WTC11 (cell line): ENCODE results near the gene PMP22. TPM values are rescaled to one million over a fixed set of nuclear protein-coding genes. Genes with fewer than 3 reads are reported as not detected.
A peak's percentile ranks its signal among the peaks of the same experiment; 100 is the strongest.

Experiments
- CREB1 ChIP-seq: sonication (generic); formaldehyde crosslinking; IDR thresholded peaks from 2 replicates; pipeline ENCODE4 v1.8.0; 2023; ENCODE audit warnings: mild to moderate bottlenecking, missing genetic modification reagents
- EMX1 ChIP-seq: fragments of 250-450 bp; sonication (Bioruptor Pico); IDR thresholded peaks from 2 replicates; pipeline ENCODE4 v1.8.0; 2021; ENCODE audit warnings: mild to moderate bottlenecking
- ESRRA ChIP-seq: sonication (generic); formaldehyde crosslinking; IDR thresholded peaks from 2 replicates; pipeline ENCODE4 v1.8.1; 2022; ENCODE audit warnings: mild to moderate bottlenecking, missing genetic modification reagents, borderline replicate concordance
- NFATC4 ChIP-seq: fragments of 250-450 bp; sonication (Bioruptor Pico); IDR thresholded peaks from 2 replicates; pipeline ENCODE4 v1.9.0; 2021; ENCODE audit warnings: mild to moderate bottlenecking
- NR2C2 ChIP-seq: sonication (generic); formaldehyde crosslinking; IDR thresholded peaks from 2 replicates; pipeline ENCODE4 v1.8.0; 2022; ENCODE audit warnings: mild to moderate bottlenecking, missing genetic modification reagents
- NR3C1 ChIP-seq: sonication (generic); formaldehyde crosslinking; conservative IDR thresholded peaks from 2 replicates; pipeline ENCODE4 v1.8.1; 2023; ENCODE audit warnings: low read depth, mild to moderate bottlenecking, missing genetic modification reagents
- PRRX2 ChIP-seq: fragments of 250-450 bp; sonication (Bioruptor Pico); IDR thresholded peaks from 2 replicates; pipeline ENCODE4 v1.8.0; 2021; ENCODE audit warnings: mild to moderate bottlenecking
- RELA ChIP-seq: sonication (generic); formaldehyde crosslinking; IDR thresholded peaks from 2 replicates; pipeline ENCODE4 v1.8.1; 2022; ENCODE audit warnings: missing genetic modification reagents, mild to moderate bottlenecking, borderline replicate concordance
- SOX15 ChIP-seq: fragments of 250-450 bp; sonication (Bioruptor Pico); IDR thresholded peaks from 2 replicates; pipeline ENCODE4 v1.9.0; 2021; ENCODE audit warnings: mild to moderate bottlenecking
- ZNF138 ChIP-seq: sonication (generic); formaldehyde crosslinking; conservative IDR thresholded peaks from 2 replicates; pipeline ENCODE4 v1.8.1; 2022; ENCODE audit warnings: mild to moderate bottlenecking, moderate library complexity, missing genetic modification reagents
- ZNF219 ChIP-seq: sonication (generic); formaldehyde crosslinking; IDR thresholded peaks from 2 replicates; pipeline ENCODE4 v1.8.0; 2023; ENCODE audit warnings: missing genetic modification reagents, mild to moderate bottlenecking, borderline replicate concordance
- ZNF671 ChIP-seq: fragments of 250-450 bp; sonication (Bioruptor Pico); IDR thresholded peaks from 2 replicates; pipeline ENCODE4 v1.8.0; 2021; ENCODE audit warnings: mild to moderate bottlenecking
- total RNA-seq: library from RNA; stranded (reverse); gene quantifications from 3 replicates; pipeline ENCODE4 v1.2.3, GENCODE V29; 2021
- TF ChIP-seq, protein P1 (sequence below): fragments of 250-450 bp; sonication (Bioruptor Pico); IDR thresholded peaks from 2 replicates; pipeline ENCODE4 v2.1.2; 2022; ENCODE audit warnings: mild to moderate bottlenecking, moderate library complexity
- TF ChIP-seq, protein P2 (sequence below): sonication (generic); formaldehyde crosslinking; IDR thresholded peaks from 2 replicates; pipeline ENCODE4 v1.8.0; 2023; ENCODE audit warnings: mild to moderate bottlenecking, missing genetic modification reagents
- TF ChIP-seq, protein P3 (sequence below): sonication (generic); formaldehyde crosslinking; IDR thresholded peaks from 2 replicates; pipeline ENCODE4 v1.8.1; 2023; ENCODE audit warnings: mild to moderate bottlenecking, missing genetic modification reagents, moderate library complexity
- TF ChIP-seq, protein P4 (sequence below): sonication (generic); formaldehyde crosslinking; IDR thresholded peaks from 2 replicates; pipeline ENCODE4 v1.8.1; 2022; ENCODE audit warnings: missing genetic modification reagents, borderline replicate concordance
- TF ChIP-seq, protein P5 (sequence below): sonication (generic); formaldehyde crosslinking; IDR thresholded peaks from 2 replicates; pipeline ENCODE4 v1.8.1; 2023; ENCODE audit warnings: mild to moderate bottlenecking, missing genetic modification reagents
- TF ChIP-seq, protein P6 (sequence below): fragments of 250-450 bp; sonication (Bioruptor Pico); IDR thresholded peaks from 2 replicates; pipeline ENCODE4 v1.9.0; 2021; ENCODE audit warnings: mild to moderate bottlenecking
- TF ChIP-seq, protein P7 (sequence below): sonication (generic); formaldehyde crosslinking; IDR thresholded peaks from 2 replicates; pipeline ENCODE4 v1.8.1; 2023; ENCODE audit warnings: mild to moderate bottlenecking, moderate library complexity, missing genetic modification reagents
- TF ChIP-seq, protein P8 (sequence below): sonication (generic); formaldehyde crosslinking; IDR thresholded peaks from 2 replicates; pipeline ENCODE4 v1.8.1; 2023; ENCODE audit warnings: mild to moderate bottlenecking, missing genetic modification reagents, moderate library complexity
- TF ChIP-seq, protein P9 (sequence below): sonication (generic); formaldehyde crosslinking; IDR thresholded peaks from 2 replicates; pipeline ENCODE4 v1.8.1; 2022; ENCODE audit warnings: low read depth, mild to moderate bottlenecking, moderate library complexity, missing genetic modification reagents, borderline replicate concordance

Gene PMP22
- total RNA-seq, 1 experiment from 2014 or later: 3.0 TPM

DNA sequence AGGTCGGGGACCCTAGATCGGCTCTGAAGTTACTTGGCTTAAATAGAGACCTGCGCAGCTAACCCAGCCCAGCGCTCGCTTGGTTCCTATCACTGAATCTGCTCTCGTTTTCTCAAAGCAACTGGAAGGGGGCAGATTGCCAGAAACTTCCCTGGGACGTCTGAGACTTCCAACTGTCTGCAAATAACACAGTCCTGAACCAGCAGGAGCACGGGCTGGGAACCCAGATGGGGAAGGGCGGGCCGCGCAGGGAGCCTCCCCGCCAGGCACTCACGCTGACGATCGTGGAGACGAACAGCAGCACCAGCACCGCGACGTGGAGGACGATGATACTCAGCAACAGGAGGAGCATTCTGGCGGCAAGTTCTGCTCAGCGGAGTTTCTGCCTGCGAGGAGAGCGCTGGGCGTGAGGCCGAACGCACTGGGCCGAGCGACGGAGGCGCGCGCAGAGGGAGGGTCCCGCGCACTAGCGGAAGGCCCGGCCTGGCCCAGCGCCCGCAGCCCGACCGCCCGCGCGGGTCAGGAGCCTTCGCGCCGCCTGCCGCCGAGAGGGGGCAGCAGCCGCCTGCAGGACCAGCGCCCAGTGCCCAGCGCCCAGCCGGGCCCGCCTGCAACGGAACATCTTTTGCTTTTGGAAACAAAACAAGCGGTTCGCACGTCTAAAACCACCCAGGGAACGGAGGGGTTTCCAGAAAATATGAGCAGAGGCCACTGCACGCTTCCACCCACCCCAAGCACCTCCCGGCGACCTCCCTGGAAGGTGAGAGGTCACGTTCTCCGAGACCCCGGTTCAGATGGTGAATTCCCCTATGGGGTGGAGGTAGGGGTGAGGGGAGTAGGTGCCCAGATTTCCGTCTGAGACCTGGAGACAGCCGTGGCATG lies 4.5 kb downstream of the PMP22 start (continued):
- TF ChIP-seq, protein P1, sequence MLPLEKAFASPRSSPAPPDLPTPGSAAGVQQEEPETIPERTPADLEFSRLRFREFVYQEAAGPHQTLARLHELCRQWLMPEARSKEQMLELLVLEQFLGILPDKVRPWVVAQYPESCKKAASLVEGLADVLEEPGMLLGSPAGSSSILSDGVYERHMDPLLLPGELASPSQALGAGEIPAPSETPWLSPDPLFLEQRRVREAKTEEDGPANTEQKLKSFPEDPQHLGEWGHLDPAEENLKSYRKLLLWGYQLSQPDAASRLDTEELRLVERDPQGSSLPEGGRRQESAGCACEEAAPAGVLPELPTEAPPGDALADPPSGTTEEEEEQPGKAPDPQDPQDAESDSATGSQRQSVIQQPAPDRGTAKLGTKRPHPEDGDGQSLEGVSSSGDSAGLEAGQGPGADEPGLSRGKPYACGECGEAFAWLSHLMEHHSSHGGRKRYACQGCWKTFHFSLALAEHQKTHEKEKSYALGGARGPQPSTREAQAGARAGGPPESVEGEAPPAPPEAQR (CRISPR knock-in tag): no peak
- TF ChIP-seq NFATC4 (no peak), PRRX2 (no peak), CREB1 (no peak), EMX1 (CRISPR knock-in tag) (no peak), ZNF219 (no peak), ESRRA (CRISPR knock-in tag) (no peak), ZNF671 (no peak), SOX15 (CRISPR knock-in tag) (no peak), ZNF138 (CRISPR knock-in tag) (no peak), NR2C2 (CRISPR knock-in tag) (no peak), RELA (CRISPR knock-in tag) (no peak), NR3C1 (CRISPR knock-in tag) (no peak)
- TF ChIP-seq, protein P2, sequence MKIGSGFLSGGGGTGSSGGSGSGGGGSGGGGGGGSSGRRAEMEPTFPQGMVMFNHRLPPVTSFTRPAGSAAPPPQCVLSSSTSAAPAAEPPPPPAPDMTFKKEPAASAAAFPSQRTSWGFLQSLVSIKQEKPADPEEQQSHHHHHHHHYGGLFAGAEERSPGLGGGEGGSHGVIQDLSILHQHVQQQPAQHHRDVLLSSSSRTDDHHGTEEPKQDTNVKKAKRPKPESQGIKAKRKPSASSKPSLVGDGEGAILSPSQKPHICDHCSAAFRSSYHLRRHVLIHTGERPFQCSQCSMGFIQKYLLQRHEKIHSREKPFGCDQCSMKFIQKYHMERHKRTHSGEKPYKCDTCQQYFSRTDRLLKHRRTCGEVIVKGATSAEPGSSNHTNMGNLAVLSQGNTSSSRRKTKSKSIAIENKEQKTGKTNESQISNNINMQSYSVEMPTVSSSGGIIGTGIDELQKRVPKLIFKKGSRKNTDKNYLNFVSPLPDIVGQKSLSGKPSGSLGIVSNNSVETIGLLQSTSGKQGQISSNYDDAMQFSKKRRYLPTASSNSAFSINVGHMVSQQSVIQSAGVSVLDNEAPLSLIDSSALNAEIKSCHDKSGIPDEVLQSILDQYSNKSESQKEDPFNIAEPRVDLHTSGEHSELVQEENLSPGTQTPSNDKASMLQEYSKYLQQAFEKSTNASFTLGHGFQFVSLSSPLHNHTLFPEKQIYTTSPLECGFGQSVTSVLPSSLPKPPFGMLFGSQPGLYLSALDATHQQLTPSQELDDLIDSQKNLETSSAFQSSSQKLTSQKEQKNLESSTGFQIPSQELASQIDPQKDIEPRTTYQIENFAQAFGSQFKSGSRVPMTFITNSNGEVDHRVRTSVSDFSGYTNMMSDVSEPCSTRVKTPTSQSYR (CRISPR knock-in tag): no peak
- TF ChIP-seq, protein P3, sequence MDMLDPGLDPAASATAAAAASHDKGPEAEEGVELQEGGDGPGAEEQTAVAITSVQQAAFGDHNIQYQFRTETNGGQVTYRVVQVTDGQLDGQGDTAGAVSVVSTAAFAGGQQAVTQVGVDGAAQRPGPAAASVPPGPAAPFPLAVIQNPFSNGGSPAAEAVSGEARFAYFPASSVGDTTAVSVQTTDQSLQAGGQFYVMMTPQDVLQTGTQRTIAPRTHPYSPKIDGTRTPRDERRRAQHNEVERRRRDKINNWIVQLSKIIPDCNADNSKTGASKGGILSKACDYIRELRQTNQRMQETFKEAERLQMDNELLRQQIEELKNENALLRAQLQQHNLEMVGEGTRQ (CRISPR knock-in tag): no peak
- TF ChIP-seq, protein P4, sequence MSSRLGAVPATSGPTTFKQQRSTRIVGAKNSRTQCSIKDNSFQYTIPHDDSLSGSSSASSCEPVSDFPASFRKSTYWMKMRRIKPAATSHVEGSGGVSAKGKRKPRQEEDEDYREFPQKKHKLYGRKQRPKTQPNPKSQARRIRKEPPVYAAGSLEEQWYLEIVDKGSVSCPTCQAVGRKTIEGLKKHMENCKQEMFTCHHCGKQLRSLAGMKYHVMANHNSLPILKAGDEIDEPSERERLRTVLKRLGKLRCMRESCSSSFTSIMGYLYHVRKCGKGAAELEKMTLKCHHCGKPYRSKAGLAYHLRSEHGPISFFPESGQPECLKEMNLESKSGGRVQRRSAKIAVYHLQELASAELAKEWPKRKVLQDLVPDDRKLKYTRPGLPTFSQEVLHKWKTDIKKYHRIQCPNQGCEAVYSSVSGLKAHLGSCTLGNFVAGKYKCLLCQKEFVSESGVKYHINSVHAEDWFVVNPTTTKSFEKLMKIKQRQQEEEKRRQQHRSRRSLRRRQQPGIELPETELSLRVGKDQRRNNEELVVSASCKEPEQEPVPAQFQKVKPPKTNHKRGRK (CRISPR knock-in tag): no peak
- TF ChIP-seq, protein P5, sequence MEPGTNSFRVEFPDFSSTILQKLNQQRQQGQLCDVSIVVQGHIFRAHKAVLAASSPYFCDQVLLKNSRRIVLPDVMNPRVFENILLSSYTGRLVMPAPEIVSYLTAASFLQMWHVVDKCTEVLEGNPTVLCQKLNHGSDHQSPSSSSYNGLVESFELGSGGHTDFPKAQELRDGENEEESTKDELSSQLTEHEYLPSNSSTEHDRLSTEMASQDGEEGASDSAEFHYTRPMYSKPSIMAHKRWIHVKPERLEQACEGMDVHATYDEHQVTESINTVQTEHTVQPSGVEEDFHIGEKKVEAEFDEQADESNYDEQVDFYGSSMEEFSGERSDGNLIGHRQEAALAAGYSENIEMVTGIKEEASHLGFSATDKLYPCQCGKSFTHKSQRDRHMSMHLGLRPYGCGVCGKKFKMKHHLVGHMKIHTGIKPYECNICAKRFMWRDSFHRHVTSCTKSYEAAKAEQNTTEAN (CRISPR knock-in tag): no peak
- TF ChIP-seq, protein P6, sequence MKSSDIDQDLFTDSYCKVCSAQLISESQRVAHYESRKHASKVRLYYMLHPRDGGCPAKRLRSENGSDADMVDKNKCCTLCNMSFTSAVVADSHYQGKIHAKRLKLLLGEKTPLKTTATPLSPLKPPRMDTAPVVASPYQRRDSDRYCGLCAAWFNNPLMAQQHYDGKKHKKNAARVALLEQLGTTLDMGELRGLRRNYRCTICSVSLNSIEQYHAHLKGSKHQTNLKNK (CRISPR knock-in tag): no peak
- TF ChIP-seq, protein P7, sequence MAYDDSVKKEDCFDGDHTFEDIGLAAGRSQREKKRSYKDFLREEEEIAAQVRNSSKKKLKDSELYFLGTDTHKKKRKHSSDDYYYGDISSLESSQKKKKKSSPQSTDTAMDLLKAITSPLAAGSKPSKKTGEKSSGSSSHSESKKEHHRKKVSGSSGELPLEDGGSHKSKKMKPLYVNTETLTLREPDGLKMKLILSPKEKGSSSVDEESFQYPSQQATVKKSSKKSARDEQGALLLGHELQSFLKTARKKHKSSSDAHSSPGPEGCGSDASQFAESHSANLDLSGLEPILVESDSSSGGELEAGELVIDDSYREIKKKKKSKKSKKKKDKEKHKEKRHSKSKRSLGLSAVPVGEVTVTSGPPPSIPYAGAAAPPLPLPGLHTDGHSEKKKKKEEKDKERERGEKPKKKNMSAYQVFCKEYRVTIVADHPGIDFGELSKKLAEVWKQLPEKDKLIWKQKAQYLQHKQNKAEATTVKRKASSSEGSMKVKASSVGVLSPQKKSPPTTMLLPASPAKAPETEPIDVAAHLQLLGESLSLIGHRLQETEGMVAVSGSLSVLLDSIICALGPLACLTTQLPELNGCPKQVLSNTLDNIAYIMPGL (CRISPR knock-in tag): peak; percentile 92
- TF ChIP-seq, protein P8, sequence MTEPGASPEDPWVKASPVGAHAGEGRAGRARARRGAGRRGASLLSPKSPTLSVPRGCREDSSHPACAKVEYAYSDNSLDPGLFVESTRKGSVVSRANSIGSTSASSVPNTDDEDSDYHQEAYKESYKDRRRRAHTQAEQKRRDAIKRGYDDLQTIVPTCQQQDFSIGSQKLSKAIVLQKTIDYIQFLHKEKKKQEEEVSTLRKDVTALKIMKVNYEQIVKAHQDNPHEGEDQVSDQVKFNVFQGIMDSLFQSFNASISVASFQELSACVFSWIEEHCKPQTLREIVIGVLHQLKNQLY: 0 out of 2 replicates have a peak, but pooled peaks have one; percentile 36
- TF ChIP-seq, protein P9, sequence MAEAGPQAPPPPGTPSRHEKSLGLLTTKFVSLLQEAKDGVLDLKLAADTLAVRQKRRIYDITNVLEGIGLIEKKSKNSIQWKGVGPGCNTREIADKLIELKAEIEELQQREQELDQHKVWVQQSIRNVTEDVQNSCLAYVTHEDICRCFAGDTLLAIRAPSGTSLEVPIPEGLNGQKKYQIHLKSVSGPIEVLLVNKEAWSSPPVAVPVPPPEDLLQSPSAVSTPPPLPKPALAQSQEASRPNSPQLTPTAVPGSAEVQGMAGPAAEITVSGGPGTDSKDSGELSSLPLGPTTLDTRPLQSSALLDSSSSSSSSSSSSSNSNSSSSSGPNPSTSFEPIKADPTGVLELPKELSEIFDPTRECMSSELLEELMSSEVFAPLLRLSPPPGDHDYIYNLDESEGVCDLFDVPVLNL: no peak
